IPS-18c (cell line): ENCODE measurements around the gene USP47.

Experiments used
- H3K4me3 ChIP-seq: 2 replicates; pipeline ENCODE4 v1.7.0; 2013; ENCODE audit warnings: low read depth, mild to moderate bottlenecking, low read length, moderate library complexity; ENCODE audit not compliant: insufficient read depth
- H3K9me3 ChIP-seq: one replicate; pipeline ENCODE4 v1.6.1; 2013; ENCODE audit warnings: mild to moderate bottlenecking, low read length, moderate library complexity; ENCODE audit not compliant: control insufficient read depth, insufficient read depth

USP47 gene

DNA sequence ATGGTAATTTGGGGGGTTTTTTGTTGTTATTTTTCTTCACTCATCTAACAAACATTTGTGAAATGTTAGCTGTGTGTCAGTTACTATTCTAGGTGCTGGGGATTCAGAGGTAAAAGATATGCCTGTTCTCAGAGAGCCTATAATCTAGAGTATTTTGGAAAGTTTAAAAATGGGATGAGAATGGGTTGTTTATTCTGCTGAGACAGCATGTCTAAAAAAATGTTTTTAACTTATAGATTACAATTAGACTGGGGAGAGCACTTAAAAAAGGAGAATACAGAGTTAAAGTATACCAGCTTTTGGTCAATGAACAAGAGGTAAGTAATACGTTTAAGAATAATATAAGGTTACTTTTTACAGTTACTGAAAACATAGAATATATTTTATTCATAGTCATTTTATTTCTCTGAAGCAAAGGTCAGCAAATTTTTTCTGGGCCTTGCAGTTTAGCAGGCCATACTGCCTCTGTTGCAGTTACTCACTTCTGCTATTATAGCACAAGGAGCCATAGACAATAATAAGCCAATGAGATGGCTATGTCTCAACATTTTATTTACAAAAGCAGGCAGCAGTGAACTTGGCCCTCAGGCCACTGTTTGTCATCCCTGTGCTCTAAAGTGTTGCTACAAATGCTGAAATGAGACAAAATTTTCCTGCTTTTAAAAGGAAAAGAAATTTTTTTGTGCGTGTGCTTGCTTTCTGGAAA is 106.6 kb downstream of the USP47 start:
- Histone ChIP-seq H3K4me3 (no peak overlapping the region), H3K9me3 (no peaks in the 10 kb centered on the region)

DNA sequence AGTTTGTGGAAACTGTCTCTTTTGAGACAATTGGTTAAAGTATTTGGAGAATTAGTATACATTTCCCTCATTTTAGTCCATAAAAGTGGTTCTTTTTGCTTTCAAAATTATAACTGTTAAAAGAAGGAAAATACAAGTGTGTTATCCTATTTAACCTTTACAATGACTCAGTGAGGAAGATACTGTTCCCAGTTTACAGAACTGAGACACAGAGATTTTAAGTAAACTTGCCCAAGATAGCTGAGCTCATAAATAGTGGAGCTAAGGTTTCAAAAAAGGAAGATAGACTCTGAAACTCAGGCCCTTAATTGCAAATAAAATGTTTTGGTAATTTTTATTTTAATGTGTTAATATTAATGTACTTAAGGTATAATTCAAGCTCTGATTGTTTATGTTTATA is 107.7 kb downstream of the USP47 start:
- Histone ChIP-seq H3K9me3 (no peaks in the 10 kb centered on the region), H3K4me3 (no peak overlapping the region)

DNA sequence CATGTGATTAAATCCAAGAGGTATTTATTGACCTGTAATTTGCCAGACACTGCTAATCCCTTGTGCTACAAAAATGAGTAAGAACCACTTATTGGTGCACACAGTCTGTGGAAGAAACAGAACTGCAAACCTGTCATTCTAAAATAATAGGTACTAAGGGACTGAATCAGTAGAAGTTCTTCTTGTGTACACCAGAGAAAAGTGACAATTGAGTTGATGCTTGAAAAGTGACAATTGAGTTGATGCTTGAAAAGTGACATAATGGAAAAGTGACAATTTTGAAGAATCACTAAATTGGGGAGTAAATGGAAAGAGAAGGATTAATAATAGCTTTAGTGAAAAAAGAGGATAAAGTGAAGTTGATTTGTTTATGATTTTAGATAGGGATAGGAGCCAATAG is 110.3 kb downstream of the USP47 start:
- H3K4me3 ChIP-seq: no peak overlapping the region
- H3K9me3 ChIP-seq: no peaks in the 10 kb centered on the region

DNA sequence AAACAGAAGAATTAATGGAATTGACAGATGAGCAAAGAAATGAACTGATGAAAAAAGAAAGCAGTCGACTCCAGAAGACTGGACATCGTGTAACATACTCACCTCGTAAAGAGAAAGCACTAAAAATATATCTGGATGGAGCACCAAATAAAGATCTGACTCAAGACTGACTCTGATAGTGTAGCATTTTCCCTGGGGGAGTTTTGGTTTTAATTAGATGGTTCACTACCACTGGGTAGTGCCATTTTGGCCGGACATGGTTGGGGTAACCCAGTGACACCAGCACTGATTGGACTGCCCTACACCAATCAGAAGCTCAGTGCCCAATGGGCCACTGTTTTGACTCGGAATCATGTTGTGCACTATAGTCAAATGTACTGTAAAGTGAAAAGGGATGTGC is 114.2 kb downstream of the USP47 start:
- no peaks in the 10 kb centered on the region for H3K9me3 ChIP-seq
- no peak overlapping the region for H3K4me3 ChIP-seq

DNA sequence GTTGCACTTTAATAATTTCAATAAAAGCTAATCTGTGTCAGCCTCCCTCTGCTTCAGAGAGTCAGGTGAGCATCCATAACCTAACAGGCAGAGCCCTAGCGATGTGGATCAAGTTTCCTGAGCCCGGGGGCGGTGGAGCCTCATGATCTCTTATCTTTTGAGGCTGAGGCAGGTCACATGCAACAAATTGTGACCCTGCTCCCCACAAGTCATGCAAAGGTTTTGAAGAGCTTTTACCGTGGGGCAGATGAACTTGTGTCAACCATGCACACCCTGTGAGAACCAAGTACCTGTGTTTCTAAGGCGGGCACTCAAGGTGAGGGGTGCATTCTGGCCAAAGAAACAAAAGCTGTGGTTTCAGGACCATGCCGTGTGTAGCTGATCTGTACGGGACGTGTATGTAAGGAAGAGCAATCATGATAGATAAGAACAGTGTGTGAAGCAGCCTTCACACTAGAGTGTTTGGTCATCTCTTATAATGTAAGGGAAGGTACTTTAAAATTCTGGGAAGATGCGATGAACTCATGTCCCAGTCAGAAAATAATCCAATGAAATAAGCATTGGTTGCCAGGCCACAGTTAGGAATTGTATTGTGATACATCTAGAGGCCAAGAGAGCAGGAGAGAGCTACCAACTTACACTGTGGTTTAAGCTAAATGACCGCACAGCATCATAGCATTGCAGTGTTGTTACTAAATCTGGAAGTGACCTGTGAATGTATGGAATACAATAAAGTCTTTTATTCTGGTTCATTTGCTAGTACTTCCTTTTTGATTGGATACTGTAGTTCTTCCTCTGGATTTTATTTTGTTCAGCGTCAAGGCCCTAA is 116.8 kb downstream of the USP47 start:
- H3K4me3 ChIP-seq: no peak overlapping the region
- H3K9me3 ChIP-seq: no peaks in the 10 kb centered on the region

DNA sequence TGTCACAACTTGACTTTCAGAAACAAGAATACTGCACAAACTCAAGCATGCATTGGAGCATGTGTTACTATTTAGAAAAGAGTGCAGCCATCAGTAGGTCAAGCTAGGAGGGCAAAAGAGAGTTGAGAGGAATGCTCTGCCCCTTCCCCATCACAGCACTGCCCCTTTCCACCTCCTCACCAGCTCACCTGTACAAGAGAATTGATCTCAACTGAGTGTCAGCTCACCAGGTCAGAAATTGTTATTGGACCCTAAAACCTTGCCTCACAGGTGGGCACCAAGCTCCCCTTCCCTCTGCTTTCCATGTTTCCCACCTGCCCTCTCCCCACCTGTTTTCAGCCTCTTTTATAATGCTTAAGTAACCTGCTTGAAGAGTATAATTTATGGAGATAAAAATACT is 117.8 kb downstream of the USP47 start:
- Histone ChIP-seq H3K4me3 (no peak overlapping the region), H3K9me3 (no peaks in the 10 kb centered on the region)

DNA sequence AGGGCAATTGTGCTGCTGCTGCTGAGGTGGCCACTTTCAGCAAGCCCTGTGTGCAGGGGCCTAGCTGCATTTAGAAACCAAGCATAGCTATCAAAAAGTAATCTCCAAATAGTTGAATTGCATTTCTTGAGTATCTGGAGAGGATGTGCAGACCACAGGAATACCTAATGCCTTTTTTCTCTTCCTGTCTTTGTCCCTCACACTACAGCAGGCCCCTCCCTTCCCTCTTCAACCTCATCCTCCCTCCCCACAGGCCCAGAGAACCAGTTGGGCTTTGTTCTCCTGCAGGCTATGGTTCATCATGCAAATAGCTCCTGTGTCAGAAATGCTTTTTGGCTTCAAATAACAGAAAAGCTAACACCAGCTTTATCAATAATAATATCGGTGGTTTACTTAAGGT is 118.9 kb downstream of the USP47 start:
- H3K9me3 ChIP-seq: no peaks in the 10 kb centered on the region
- no peak overlapping the region for H3K4me3 ChIP-seq

DNA sequence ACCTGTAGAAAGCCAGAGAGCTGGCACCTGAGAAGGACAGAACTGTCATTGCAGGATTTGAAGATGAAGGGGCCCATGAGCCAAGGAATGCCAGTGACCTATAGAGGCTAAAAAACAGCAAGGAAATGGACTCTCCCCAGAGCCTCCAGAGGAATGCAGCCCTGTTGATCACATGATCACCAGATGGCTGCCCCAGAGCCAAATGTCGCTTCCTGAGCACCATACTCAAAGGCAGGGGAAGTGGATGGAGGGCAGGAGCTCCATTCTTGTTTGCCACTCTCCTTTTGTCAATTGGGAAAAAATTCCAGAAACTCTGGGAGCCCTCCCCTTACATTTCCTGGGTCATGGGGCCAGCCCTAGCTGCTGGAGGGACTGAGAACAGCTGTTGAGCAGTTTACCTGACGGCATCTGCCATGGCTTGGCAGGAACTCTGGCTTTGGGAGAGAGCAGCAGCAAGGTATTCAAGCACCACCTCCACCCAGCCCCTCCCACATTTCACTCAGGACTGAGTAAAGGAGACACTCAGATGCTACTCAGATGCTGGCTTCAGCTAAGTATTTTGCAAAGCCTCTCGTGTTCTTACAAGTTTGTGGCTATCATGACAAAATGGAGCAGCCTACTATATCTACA is 119.7 kb downstream of the USP47 start:
- no peak overlapping the region for H3K4me3 ChIP-seq

DNA sequence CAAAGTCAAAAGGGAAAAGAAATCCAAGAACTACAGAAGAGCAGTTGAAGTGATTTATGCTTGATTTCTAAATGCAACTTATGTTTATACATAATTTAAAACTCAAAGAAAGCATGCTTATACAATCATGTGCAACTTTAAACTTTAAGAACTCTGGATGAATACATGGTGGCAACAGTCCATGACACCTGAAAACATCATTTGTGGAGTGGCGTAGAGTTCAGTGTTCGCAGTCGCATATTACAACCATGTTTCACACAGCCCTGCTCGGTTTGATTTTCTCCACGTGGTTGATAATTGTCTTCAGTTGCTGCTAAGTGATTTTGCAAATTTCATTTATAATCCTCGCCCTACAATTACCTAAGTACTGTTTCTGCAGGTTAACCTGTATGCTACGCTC is 121.3 kb downstream of the USP47 start:
- Histone ChIP-seq H3K9me3 (no peaks in the 10 kb centered on the region), H3K4me3 (no peak overlapping the region)

More for the DNA sequence above, 119.7 kb downstream of the USP47 start:
- no peaks in the 10 kb centered on the region for H3K9me3 ChIP-seq

DNA sequence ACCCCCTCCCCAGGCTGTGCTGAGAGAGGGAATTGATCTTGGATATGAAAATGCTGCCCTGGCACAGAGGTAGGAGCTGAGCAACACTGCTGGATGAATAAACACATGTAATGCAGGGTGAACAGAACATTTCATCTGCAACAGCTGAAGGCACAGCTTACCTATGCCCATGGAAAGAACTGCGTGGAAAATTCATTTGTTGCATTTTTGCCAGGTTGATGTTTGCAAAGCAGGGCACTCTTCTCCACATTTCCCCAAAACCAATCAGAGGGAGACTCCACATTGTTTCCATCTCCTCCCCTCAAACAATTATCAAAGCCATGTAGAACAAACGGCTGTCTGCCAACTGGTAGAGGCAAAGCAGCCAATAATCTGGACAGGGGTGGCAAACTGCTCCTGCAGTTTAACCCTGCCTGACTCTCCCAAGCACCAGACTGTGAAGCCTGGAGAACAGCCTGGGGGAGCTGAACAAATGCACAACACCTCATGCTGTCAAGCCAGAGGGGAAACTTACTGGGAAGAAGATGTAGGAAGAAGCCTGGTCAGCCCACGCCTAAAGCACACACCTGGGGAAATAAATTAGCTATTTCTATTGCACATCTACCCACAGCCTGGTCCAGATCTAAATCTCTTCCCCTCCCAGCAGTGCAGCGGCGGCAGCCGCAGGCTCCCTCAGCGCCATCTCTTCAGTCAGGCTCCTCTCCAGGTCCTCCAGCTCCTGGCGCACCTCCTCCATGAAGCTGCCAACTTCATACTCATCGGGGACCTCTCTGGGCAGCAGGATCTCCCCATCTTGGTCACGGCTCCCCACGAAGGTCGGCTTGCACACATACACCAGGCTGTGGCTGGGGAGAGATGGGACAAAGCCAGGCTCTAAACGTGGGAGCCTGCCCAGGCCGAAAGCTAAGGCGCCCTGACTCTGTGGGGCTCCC is 122.3 kb downstream of the USP47 start:
- no peak overlapping the region for H3K4me3 ChIP-seq

DNA sequence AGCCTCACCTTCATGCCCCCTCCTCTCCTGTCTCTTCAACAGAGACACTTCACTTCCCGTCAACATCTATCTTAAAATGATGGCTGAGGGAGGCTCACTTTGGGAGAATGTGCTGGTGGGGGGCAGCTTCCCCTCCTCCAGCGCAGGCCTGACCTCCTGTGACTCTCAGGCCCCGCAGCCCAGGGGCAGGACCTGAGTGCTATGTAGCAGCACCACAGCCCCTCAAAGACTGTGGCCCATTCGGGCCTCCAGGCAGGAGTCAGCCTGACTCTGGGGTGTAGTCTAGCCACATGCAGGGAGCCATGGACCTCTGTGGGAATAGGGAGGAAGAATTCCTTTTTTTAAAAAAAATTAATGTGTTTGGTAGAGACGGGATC is 123.0 kb downstream of the USP47 start:
- Histone ChIP-seq H3K4me3 (no peak overlapping the region), H3K9me3 (no peaks in the 10 kb centered on the region)

More for the DNA sequence above, 122.3 kb downstream of the USP47 start:
- no peaks in the 10 kb centered on the region for H3K9me3 ChIP-seq

DNA sequence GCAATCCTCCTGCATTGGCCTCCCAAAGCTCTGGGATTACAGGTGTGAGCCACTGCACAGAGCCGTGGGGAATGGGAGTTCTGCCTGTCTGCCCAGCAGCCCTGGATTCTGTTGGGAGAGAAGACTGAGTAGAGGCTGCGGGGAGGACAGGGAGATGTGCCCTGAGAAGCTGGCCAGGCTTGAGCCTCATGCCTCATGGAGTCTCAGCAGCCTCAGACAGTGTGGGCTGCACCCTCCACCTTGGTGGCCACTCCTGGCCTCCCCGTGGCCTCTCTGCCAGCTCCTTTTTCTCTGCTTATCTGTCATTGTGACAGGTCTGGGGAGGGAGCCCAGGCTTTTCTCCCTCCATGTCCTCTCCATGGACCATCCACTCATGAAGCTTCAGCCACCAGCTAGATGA is 123.4 kb downstream of the USP47 start:
- Histone ChIP-seq H3K4me3 (no peak overlapping the region), H3K9me3 (no peaks in the 10 kb centered on the region)

DNA sequence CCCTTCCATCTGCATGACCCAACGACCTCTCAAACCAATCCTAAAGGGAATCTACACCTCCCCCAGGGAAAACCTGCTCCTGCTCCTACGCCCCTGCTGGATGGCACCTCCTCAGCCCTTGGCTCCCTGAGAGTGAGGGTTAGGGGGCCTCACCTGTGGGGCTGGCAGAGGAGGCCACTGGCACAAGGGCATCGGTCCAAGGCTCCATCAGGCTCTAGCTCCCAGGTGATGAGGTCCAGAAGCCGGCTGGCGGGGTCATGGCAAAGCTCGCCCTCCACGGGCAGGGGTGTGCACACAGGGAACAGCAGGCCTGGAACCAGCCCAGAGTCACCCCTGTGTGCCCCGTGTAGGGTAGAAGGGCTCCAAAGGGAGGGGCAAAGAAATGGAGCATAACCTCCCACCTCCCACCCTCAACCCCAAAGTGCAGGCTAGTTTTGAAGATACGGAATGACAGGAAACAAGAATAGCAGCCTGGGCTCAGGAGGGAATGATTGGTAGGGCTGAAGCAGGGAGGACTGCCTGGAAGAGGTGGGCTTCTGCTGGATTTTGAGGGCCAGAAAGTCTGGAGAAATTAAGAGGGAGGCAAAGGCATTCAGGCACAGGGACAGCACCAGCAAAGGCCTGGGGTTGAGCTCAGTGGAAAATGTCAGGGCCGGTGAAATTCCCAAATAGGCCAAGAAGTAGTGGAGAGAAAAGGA is 124.0 kb downstream of the USP47 start:
- H3K4me3 ChIP-seq: no peak overlapping the region
- no peaks in the 10 kb centered on the region for H3K9me3 ChIP-seq

DNA sequence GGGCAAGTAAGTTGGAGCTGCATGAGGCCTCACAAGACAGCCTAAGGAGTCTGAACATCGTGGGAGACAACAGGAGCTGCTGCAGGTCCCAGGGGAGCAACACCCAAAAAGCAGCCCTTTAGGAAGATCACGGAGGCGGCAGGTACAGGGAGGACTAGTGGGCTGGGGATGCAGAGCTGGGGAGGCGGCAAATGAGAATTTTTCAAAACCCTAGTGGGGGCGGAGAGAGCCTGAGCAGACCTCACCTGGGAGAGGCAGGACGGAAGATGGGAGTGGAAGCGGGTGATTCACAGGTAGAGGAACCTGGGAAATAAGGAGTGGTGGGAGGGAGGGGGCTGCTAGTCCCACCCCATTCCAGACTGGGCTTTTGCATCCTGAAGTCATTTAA is 124.6 kb downstream of the USP47 start:
- H3K9me3 ChIP-seq: no peaks in the 10 kb centered on the region
- H3K4me3 ChIP-seq: no peak overlapping the region

DNA sequence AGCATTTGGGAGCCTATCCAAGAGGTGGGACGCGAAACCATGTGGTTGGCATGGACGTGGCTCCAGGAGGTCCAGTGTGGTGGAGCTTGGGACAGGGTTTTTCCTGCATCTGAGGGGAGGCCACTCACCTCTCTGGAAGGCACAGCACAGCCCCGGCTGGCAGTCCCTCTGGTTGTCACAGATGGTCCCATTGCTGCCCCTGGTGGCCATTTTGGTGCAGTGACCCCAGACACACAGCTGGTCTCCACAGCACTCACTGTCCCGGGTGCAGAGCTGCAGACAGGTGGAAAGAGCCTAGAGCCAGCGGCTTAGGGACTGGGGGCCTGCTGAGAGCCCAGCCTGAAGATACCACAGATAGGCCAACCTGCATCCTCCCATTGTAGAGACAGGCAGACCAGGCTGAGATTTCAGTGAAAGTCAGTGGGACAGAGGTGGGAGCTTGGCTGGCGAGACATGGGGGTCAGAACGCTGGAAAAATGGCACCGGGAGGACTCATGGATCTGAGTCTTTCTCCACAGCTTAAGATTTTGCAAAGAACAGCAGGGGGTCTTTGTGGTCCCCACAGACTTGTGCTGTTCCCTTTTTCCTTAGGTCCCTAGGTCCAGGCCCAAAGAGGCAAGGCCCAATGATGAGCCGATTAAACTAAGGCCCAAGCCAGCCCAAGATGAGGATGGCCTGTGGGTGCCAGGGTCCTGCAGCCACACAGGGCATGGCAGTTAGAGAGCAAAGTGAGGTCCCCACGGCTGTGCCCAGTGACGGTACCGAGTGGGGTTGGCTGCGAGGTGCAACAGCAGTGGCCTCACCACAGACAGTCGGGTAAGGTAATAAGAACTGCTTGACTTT is 125.3 kb downstream of the USP47 start:
- no peak overlapping the region for H3K4me3 ChIP-seq

More for the DNA sequence above, 125.3 kb downstream of the USP47 start:
- no peaks in the 10 kb centered on the region for H3K9me3 ChIP-seq
